ENCODE measurements around the gene MCAM. TPM values are rescaled to one million over a fixed set of nuclear protein-coding genes. Genes with fewer than 3 reads are reported as not detected.

Gene MCAM
- total RNA-seq, 4 donors from 2014 or later = 103 to 198 (median 183) TPM

- no peak overlapping the region for H3K4me3 ChIP-seq (ENCODE audit: low read depth, poor library complexity, severe bottlenecking)
- DNase-seq (ENCODE audit: low spot score in 2 of 2) = no peak
- 84 to 90% methylated on average over 7 of the region's 7 CpGs for WGBS, 2 donors
- intact Hi-C loops (cut with DNase I; ENCODE audit: low total_unique reads) = no loop called here
- TF ChIP-seq POLR2A (IDR thresholded peaks at IDR 0.05) = no peak
- TF ChIP-seq CTCF (IDR thresholded peaks at IDR 0.05) = no peak
Observed at GRCh38 chr11:119343726-119344125, 26.8 kb upstream of the MCAM start.

GRCh38 chr11:119342362-119343130, 25.6 kb upstream of the MCAM start:
- no peak for DNase-seq (ENCODE audit: low spot score in 2 of 2)
- WGBS, 2 donors = 78 to 80% methylated on average over 6 to 10 of the region's 10 CpGs
- TF ChIP-seq CTCF (IDR thresholded peaks at IDR 0.05) (no peak), POLR2A (IDR thresholded peaks at IDR 0.05) (no peak)
- H3K4me3 ChIP-seq (ENCODE audit: low read depth, poor library complexity, severe bottlenecking) = no peak overlapping the region
- intact Hi-C loops (cut with DNase I; ENCODE audit: low total_unique reads) = no loop called here

- H3K4me3 ChIP-seq (ENCODE audit: low read depth, poor library complexity, severe bottlenecking) = no peak overlapping the region
- intact Hi-C loops (cut with DNase I; ENCODE audit: low total_unique reads) = no loop called here
- 66 to 74% methylated on average over 5 to 7 of the region's 7 CpGs for WGBS, 2 donors
- TF ChIP-seq CTCF (IDR thresholded peaks at IDR 0.05) (no peak), POLR2A (IDR thresholded peaks at IDR 0.05) (no peak)
- DNase-seq (ENCODE audit: low spot score in 2 of 2) = no peak
Observed at GRCh38 chr11:119342023-119342300, 25.0 kb upstream of the MCAM start.

- WGBS, 2 donors = 53 to 61% methylated on average over 12 to 14 of the region's 16 CpGs
- no peak overlapping the region for H3K4me3 ChIP-seq (ENCODE audit: low read depth, poor library complexity, severe bottlenecking)
- TF ChIP-seq CTCF (IDR thresholded peaks at IDR 0.05) = no peak
- TF ChIP-seq POLR2A (IDR thresholded peaks at IDR 0.05) = no peak
- intact Hi-C loops (cut with DNase I; ENCODE audit: low total_unique reads) = no loop called here
- DNase-seq (ENCODE audit: low spot score in 2 of 2) = no peak
Observed at GRCh38 chr11:119341222-119342022, 24.5 kb upstream of the MCAM start.

- intact Hi-C loops (cut with DNase I; ENCODE audit: low total_unique reads) = no loop called here
- TF ChIP-seq CTCF (IDR thresholded peaks at IDR 0.05) (no peak), POLR2A (IDR thresholded peaks at IDR 0.05) (no peak)
- peak; percentile 79 to 98 for DNase-seq (ENCODE audit: low spot score in 2 of 2)
- H3K4me3 ChIP-seq (ENCODE audit: low read depth, poor library complexity, severe bottlenecking) = peak within 1 kb of the TSS; percentile 23
- WGBS, 2 donors = 6 to 10% methylated on average over 22 to 42 of the region's 53 CpGs
Observed at GRCh38 chr11:119340335-119341221, 23.6 kb upstream of the MCAM start, which contains the start of gene C1QTNF5. Gene C1QTNF5, minus strand, starts transcription at chr11:119340883. Its CDS starts 486 bp downstream, at chr11:119340397.
